Measurements from ENCODE around the gene BLTP3A. TPM values are rescaled to one million over a fixed set of nuclear protein-coding genes. Genes with fewer than 3 reads are reported as not detected.
A peak's percentile ranks its signal among the peaks of the same experiment; 100 is the strongest.
"Not testable (repeated sequence)": the region's sequence is repeated elsewhere in the genome, so short reads cannot be mapped to it uniquely, and the experiment has no call there.

BLTP3A gene
- polyA plus RNA-seq, 3 donors: 1.0 to 7.2 (median 1.2) TPM

GRCh38 chr6:34806738-34807453, 15.0 kb downstream of the BLTP3A start:
- 92% methylated on average over 7 of the region's 9 CpGs for WGBS (ENCODE audit: insufficient coverage)
- no peaks in the 10 kb centered on the region for H3K36me3 Mint-ChIP-seq
- H3K4me3 Mint-ChIP-seq: no peak overlapping the region
- H3K36me3 ChIP-seq (replicated peaks in 1 of 2; ENCODE audit: control insufficient read depth in 1 of 2, insufficient read depth in 2 of 2, low read length in 2 of 2): peaks cover 0 to 6% of the 10 kb centered on the region in 2 donors
- no peak for DNase-seq
- H3K9ac ChIP-seq (ENCODE audit: insufficient read depth, low read length, poor library complexity, severe bottlenecking): no peak overlapping the region
- peaks cover 0 to 4% (median 0%) of the 10 kb centered on the region in 3 donors for H3K27me3 Mint-ChIP-seq (ENCODE audit: low read depth in 3 of 3)
- no peak overlapping the region for H2AFZ ChIP-seq (ENCODE audit: insufficient read depth, low read depth, low read length, poor library complexity, severe bottlenecking)
- H4K20me1 ChIP-seq (ENCODE audit: insufficient read depth, low read length): peaks cover 28% of the 10 kb centered on the region
- H3K4me2 ChIP-seq (replicated peaks; ENCODE audit: extremely low read depth, low read length, poor library complexity, severe bottlenecking): no peak overlapping the region
- H3K4me1 ChIP-seq (ENCODE audit: control insufficient read depth in 1 of 2, insufficient read depth in 2 of 2, low read length in 2 of 2): no peaks in the 10 kb centered on the region
- no peak overlapping the region for H3K4me3 ChIP-seq (replicated peaks in 1 of 3; ENCODE audit: low read depth in 2 of 3, low read length in 3 of 3)
- H3K27ac Mint-ChIP-seq: peak overlapping the region in 1 of 7 donors; percentile 26
- no peaks in the 10 kb centered on the region for H3K9me3 Mint-ChIP-seq
- no peaks in the 10 kb centered on the region for H3K27me3 ChIP-seq (ENCODE audit: control insufficient read depth in 2 of 2, insufficient read depth in 2 of 2, low read length in 2 of 2)
- intact Hi-C loops (cut with micrococcal nuclease): no loop called here
- no peaks in the 10 kb centered on the region for H3K9me3 ChIP-seq (replicated peaks in 1 of 2; ENCODE audit: control insufficient read depth in 1 of 2, insufficient read depth in 1 of 2, low read length in 2 of 2)
- no peak for TF ChIP-seq CTCF (IDR thresholded peaks at IDR 0.05)
- H3K79me2 ChIP-seq (ENCODE audit: insufficient read depth, low read length): peaks cover 89% of the 10 kb centered on the region
- peaks cover 6% of the 10 kb centered on the region for H3K4me1 Mint-ChIP-seq
- no peak overlapping the region for H3K27ac ChIP-seq (ENCODE audit: low read depth in 1 of 2, low read length in 2 of 2)

GRCh38 chr6:34808473-34808872, 16.6 kb downstream of the BLTP3A start:
- H3K27ac ChIP-seq (ENCODE audit: low read depth in 1 of 2, low read length in 2 of 2); H3K4me3 Mint-ChIP-seq; H3K36me3 ChIP-seq (replicated peaks in 1 of 2; ENCODE audit: control insufficient read depth in 1 of 2, insufficient read depth in 2 of 2, low read length in 2 of 2); H3K4me3 ChIP-seq (replicated peaks in 1 of 3; ENCODE audit: low read depth in 2 of 3, low read length in 3 of 3); DNase-seq; H3K27me3 ChIP-seq (ENCODE audit: control insufficient read depth in 2 of 2, insufficient read depth in 2 of 2, low read length in 2 of 2); H3K27me3 Mint-ChIP-seq (ENCODE audit: low read depth in 3 of 3); H3K9me3 ChIP-seq (replicated peaks in 1 of 2; ENCODE audit: control insufficient read depth in 1 of 2, insufficient read depth in 1 of 2, low read length in 2 of 2); H3K36me3 Mint-ChIP-seq; intact Hi-C loops (cut with micrococcal nuclease); H3K4me2 ChIP-seq (replicated peaks; ENCODE audit: extremely low read depth, low read length, poor library complexity, severe bottlenecking); H3K4me1 Mint-ChIP-seq; H3K9me3 Mint-ChIP-seq; H3K4me1 ChIP-seq (ENCODE audit: control insufficient read depth in 1 of 2, insufficient read depth in 2 of 2, low read length in 2 of 2); H2AFZ ChIP-seq (ENCODE audit: insufficient read depth, low read depth, low read length, poor library complexity, severe bottlenecking); H3K9ac ChIP-seq (ENCODE audit: insufficient read depth, low read length, poor library complexity, severe bottlenecking): not testable (repeated sequence)
- 86% methylated on average over 1 of the region's 3 CpGs for WGBS (ENCODE audit: insufficient coverage)
- H3K27ac Mint-ChIP-seq: peak overlapping the region in 1 of 7 donors; percentile 41
- peaks cover 89% of the 10 kb centered on the region for H3K79me2 ChIP-seq (ENCODE audit: insufficient read depth, low read length)
- peaks cover 30% of the 10 kb centered on the region for H4K20me1 ChIP-seq (ENCODE audit: insufficient read depth, low read length)

DNA sequence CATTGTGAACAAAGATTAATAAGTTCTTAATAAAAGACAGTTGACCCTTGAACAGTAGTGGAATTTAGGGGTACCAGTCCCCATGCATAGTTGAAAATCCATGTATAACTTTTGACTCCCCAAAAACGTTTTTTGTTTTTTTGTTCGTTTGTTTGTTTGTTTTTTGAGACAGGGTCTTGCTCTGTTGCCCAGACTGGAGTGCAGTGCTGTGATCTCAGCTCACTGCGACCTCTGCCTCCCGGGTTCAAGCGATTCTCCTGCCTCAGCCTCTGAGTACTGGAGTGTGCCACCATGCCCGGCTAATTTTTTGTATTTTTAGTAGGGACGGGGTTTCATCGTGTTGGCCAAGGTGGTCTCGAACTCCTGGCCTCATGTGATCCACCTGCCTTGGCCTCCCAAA, 17.5 kb downstream of the BLTP3A start:
- H4K20me1 ChIP-seq (ENCODE audit: insufficient read depth, low read length): peaks cover 22% of the 10 kb centered on the region
- H3K4me3 Mint-ChIP-seq; H3K4me3 ChIP-seq (replicated peaks in 1 of 3; ENCODE audit: low read depth in 2 of 3, low read length in 3 of 3); H3K4me1 Mint-ChIP-seq; H3K36me3 ChIP-seq (replicated peaks in 1 of 2; ENCODE audit: control insufficient read depth in 1 of 2, insufficient read depth in 2 of 2, low read length in 2 of 2); H3K9ac ChIP-seq (ENCODE audit: insufficient read depth, low read length, poor library complexity, severe bottlenecking); H3K27ac ChIP-seq (ENCODE audit: low read depth in 1 of 2, low read length in 2 of 2); DNase-seq; H3K4me1 ChIP-seq (ENCODE audit: control insufficient read depth in 1 of 2, insufficient read depth in 2 of 2, low read length in 2 of 2); intact Hi-C loops (cut with micrococcal nuclease); H3K9me3 Mint-ChIP-seq; H3K36me3 Mint-ChIP-seq; H3K9me3 ChIP-seq (replicated peaks in 1 of 2; ENCODE audit: control insufficient read depth in 1 of 2, insufficient read depth in 1 of 2, low read length in 2 of 2); H3K27me3 ChIP-seq (ENCODE audit: control insufficient read depth in 2 of 2, insufficient read depth in 2 of 2, low read length in 2 of 2); H3K4me2 ChIP-seq (replicated peaks; ENCODE audit: extremely low read depth, low read length, poor library complexity, severe bottlenecking); H2AFZ ChIP-seq (ENCODE audit: insufficient read depth, low read depth, low read length, poor library complexity, severe bottlenecking); H3K27me3 Mint-ChIP-seq (ENCODE audit: low read depth in 3 of 3): not testable (repeated sequence)
- peak overlapping the region in 1 of 7 donors; percentile 19 for H3K27ac Mint-ChIP-seq
- H3K79me2 ChIP-seq (ENCODE audit: insufficient read depth, low read length): peaks cover 89% of the 10 kb centered on the region
- WGBS (ENCODE audit: insufficient coverage): 88% methylated on average over 6 of the region's 9 CpGs

Data from CD14-positive monocyte (primary cell).